IMR-90 (cell line): Measurements from ENCODE around the gene PROX2. TPM values are rescaled to one million over a fixed set of nuclear protein-coding genes. Genes with fewer than 3 reads are reported as not detected.

ENCODE experiments used
- ATAC-seq: fragments of 200-7000 bp; cut with Tn5 transposase; 2 replicates; pipeline ENCODE4 v1.9.1; 2020; ENCODE audit warnings: low read depth, mild to moderate bottlenecking, moderate library complexity
- BruUV-seq: library from RNA; stranded (reverse); fragments of 400-500 nt; replicated peaks from 2 replicates; lab custom pipeline; 2021; lab: Mats Ljungman, UMichigan
- CTCF ChIA-PET: fragments of 300-600 bp; formaldehyde crosslinking; extraction: SDS; loops from one replicate; lab custom pipeline; 2021; ENCODE audit warnings: antibody characterized with exemption; lab: Yijun Ruan, JAX
- POLR2A ChIA-PET: fragments of 300-600 bp; sonication (Branson Sonifier 250); formaldehyde crosslinking; loops from one replicate; lab custom pipeline; 2022; ENCODE audit warnings: antibody characterized with exemption; ENCODE audit not compliant: unreplicated experiment; lab: Charles Lee
- DNase-seq: peaks from one replicate; pipeline ENCODE4 v3.0.0; 2013
- H2AFZ ChIP-seq: replicated peaks from 2 replicates; pipeline ENCODE3; 2013; ENCODE audit warnings: low read length, mild to moderate bottlenecking; ENCODE audit not compliant: poor library complexity
- H2AK5ac ChIP-seq: 2 replicates; pipeline ENCODE4 v1.6.1; 2013; ENCODE audit warnings: low read depth, low read length, inconsistent platforms
- H2AK9ac ChIP-seq: replicated peaks from 2 replicates; pipeline ENCODE3; 2013; ENCODE audit warnings: mild to moderate bottlenecking, low read depth, low read length, moderate library complexity; ENCODE audit not compliant: poor library complexity
- H2BK120ac ChIP-seq: 2 replicates; pipeline ENCODE4 v1.6.1; 2013; ENCODE audit warnings: low read depth, low read length, inconsistent platforms
- H2BK15ac ChIP-seq: 3 replicates; pipeline ENCODE4 v1.6.1; 2013; ENCODE audit warnings: low read depth, low read length, inconsistent platforms
- H2BK20ac ChIP-seq: 2 replicates; pipeline ENCODE4 v1.6.1; 2013; ENCODE audit warnings: low read depth, mild to moderate bottlenecking, inconsistent platforms, low read length, moderate library complexity
- H2BK5ac ChIP-seq: 2 replicates; pipeline ENCODE4 v1.6.1; 2013; ENCODE audit warnings: mild to moderate bottlenecking, low read depth, low read length, inconsistent platforms; ENCODE audit not compliant: poor library complexity, severe bottlenecking
- H3K14ac ChIP-seq: replicated peaks from 2 replicates; pipeline ENCODE4 v1.6.1; 2013; ENCODE audit warnings: low read depth, low read length, inconsistent platforms
- H3K18ac ChIP-seq: 2 replicates; pipeline ENCODE4 v1.6.1; 2013; ENCODE audit warnings: low read depth, low read length, control low read depth
- H3K23ac ChIP-seq: 2 replicates; pipeline ENCODE4 v1.6.1; 2013; ENCODE audit warnings: low read depth, low read length, inconsistent platforms
- H3K27ac ChIP-seq: 2 replicates; pipeline ENCODE4 v1.5.1; 2013; ENCODE audit warnings: mild to moderate bottlenecking, control low read depth, low read length; ENCODE audit not compliant: insufficient read depth
- H3K27me3 ChIP-seq: 2 replicates; pipeline ENCODE4 v1.6.1; 2013; ENCODE audit warnings: low read length; ENCODE audit not compliant: control insufficient read depth, insufficient read depth
- H3K36me3 ChIP-seq: 2 replicates; pipeline ENCODE4 v1.6.1; 2013; ENCODE audit warnings: low read length, mixed read lengths; ENCODE audit not compliant: control insufficient read depth, insufficient read depth
- H3K4ac ChIP-seq: 2 replicates; pipeline ENCODE4 v1.6.1; 2013; ENCODE audit warnings: low read depth, low read length, inconsistent platforms
- H3K4me1 ChIP-seq: 2 replicates; pipeline ENCODE4 v1.6.1; 2013; ENCODE audit warnings: low read length, mixed read lengths; ENCODE audit not compliant: control insufficient read depth, insufficient read depth
- H3K4me2 ChIP-seq: 2 replicates; pipeline ENCODE4 v1.6.1; 2013; ENCODE audit warnings: low read depth, mild to moderate bottlenecking, control low read depth, low read length, moderate library complexity
- H3K4me3 ChIP-seq: 2 replicates; pipeline ENCODE4 v1.5.1; 2013; ENCODE audit warnings: low read depth, mild to moderate bottlenecking, control low read depth, low read length, moderate library complexity; ENCODE audit not compliant: insufficient read depth
- H3K56ac ChIP-seq: 2 replicates; pipeline ENCODE4 v1.6.1; 2013; ENCODE audit warnings: low read length, inconsistent platforms; ENCODE audit not compliant: insufficient read depth; ENCODE audit errors: extremely low read depth
- H3K79me1 ChIP-seq, 2 experiments: 2 replicates each; pipeline ENCODE4 v1.6.1; 2013; ENCODE audit warnings: low read length in 2 of 2, inconsistent platforms in 1 of 2, low read depth in 1 of 2
- H3K9ac ChIP-seq: 2 replicates; pipeline ENCODE4 v1.6.1; 2013; ENCODE audit warnings: low read depth, low read length, control low read depth
- H3K9me1 ChIP-seq: 2 replicates; pipeline ENCODE4 v1.6.1; 2013; ENCODE audit warnings: low read length, inconsistent platforms; ENCODE audit not compliant: insufficient read depth
- H3K9me3 ChIP-seq: 2 replicates; pipeline ENCODE4 v1.6.1; 2013; ENCODE audit warnings: low read length; ENCODE audit not compliant: control insufficient read depth, insufficient read depth
- H4K20me1 ChIP-seq: 2 replicates; pipeline ENCODE4 v1.6.1; 2013; ENCODE audit warnings: low read length, inconsistent platforms; ENCODE audit not compliant: insufficient read depth
- H4K5ac ChIP-seq: 2 replicates; pipeline ENCODE4 v1.6.1; 2013; ENCODE audit warnings: mild to moderate bottlenecking, low read depth, low read length, control low read depth
- H4K8ac ChIP-seq, 2 experiments: 2 replicates each; pipeline ENCODE4 v1.6.1; 2013; ENCODE audit warnings: low read depth in 2 of 2, low read length in 2 of 2, control low read depth in 1 of 2, inconsistent platforms in 1 of 2
- H4K91ac ChIP-seq: 2 replicates; pipeline ENCODE4 v1.6.1; 2013; ENCODE audit warnings: low read depth, low read length, inconsistent platforms; ENCODE audit not compliant: insufficient read depth
- BHLHE40 ChIP-seq: fragments of 150-350 bp; IDR thresholded peaks from 2 replicates; pipeline ENCODE4 v1.6.1; 2016; ENCODE audit warnings: mild to moderate bottlenecking, low read depth, low read length
- ELK1 ChIP-seq: fragments of 150-350 bp; IDR thresholded peaks from 2 replicates; pipeline ENCODE4 v1.6.1; 2016; ENCODE audit warnings: low read depth, mild to moderate bottlenecking, low read length, moderate library complexity, borderline replicate concordance
- FOS ChIP-seq: fragments of 150-350 bp; IDR thresholded peaks from 2 replicates; pipeline ENCODE4 v1.6.1; 2016; ENCODE audit warnings: low read depth, low read length
- MAZ ChIP-seq: IDR thresholded peaks from 2 replicates; pipeline ENCODE4 v1.6.1; 2012; ENCODE audit warnings: low read depth, mild to moderate bottlenecking, low read length, improper control_type of control experiment, moderate library complexity, borderline replicate concordance
- NFE2L2 ChIP-seq: fragments of 150-350 bp; IDR thresholded peaks from 2 replicates; pipeline ENCODE4 v1.6.1; 2016; ENCODE audit warnings: low read depth, mild to moderate bottlenecking, low read length
- RAD21 ChIP-seq: IDR thresholded peaks from 2 replicates; pipeline ENCODE4 v1.6.1; 2012; ENCODE audit warnings: low read length, improper control_type of control experiment
- RCOR1 ChIP-seq: IDR thresholded peaks from 2 replicates; pipeline ENCODE4 v1.6.1; 2012; ENCODE audit warnings: mild to moderate bottlenecking, low read length, improper control_type of control experiment; ENCODE audit not compliant: insufficient replicate concordance
- SMC3 ChIP-seq: fragments of 150-350 bp; IDR thresholded peaks from 2 replicates; pipeline ENCODE4 v1.6.1; 2016; ENCODE audit warnings: low read depth, mild to moderate bottlenecking, antibody characterized with exemption, low read length, moderate library complexity
- USF2 ChIP-seq: fragments of 150-350 bp; IDR thresholded peaks from 2 replicates; pipeline ENCODE4 v1.6.1; 2017; ENCODE audit warnings: mild to moderate bottlenecking, antibody characterized with exemption, low read length, low read depth
- WGBS, 2 experiments: methylation state at CpG; one replicate each; pipeline versions ENCODE4 v1.1.5 to v1.1.7; 2013; ENCODE audit warnings: missing lambda C conversion rate in 2 of 2; ENCODE audit not compliant: insufficient read length in 1 of 2; ENCODE audit errors: extremely low coverage in 2 of 2; 5-methylcytosine and 5-hydroxymethylcytosine counted together
- dilution Hi-C: fragments of 300-500 bp; cut with HindIII; formaldehyde crosslinking; loops from one replicate; pipeline ENCODE4 v1.14.3; 2018; ENCODE audit warnings: low sequenced_read_pairs; ENCODE audit not compliant: unreplicated experiment
- in situ Hi-C: fragments of 300-500 bp; cut with MboI; formaldehyde crosslinking; loops from 3 replicates; pipeline ENCODE4 v1.14.3; 2019; ENCODE audit warnings: low sequenced_read_pairs, inconsistent platforms, mixed read lengths
- intact Hi-C: fragments of 100-400 bp; cut with micrococcal nuclease; formaldehyde crosslinking; loops from 2 replicates; pipeline ENCODE4 v1.10.0; 2022
- polyA plus RNA-seq, 3 experiments: library from polyadenylated mRNA; depleted of rRNA; stranded (reverse); fragments of >200 nt; gene quantifications; 2 replicates each; pipeline ENCODE4 v1.2.3, GENCODE V29; 2012; ENCODE audit warnings: low replicate concordance in 1 of 3
- total RNA-seq: library from RNA; depleted of rRNA; stranded (reverse); fragments of >200 nt; gene quantifications from 2 replicates; pipeline ENCODE4 v1.2.3, GENCODE V29; 2012

The PROX2 gene
- total and polyA plus RNA-seq, 2 of the 4 experiments (the other 2 are of a cell fraction) = not detected

GRCh38 chr14:74846968-74847665 is 28.8 kb downstream of the PROX2 start:
- TF ChIP-seq BHLHE40 (no peak), RCOR1 (no peak), SMC3 (no peak), USF2 (no peak), ELK1 (no peak), FOS (peak; percentile 58; the same call in 1 of the 2 replicates), MAZ (no peak), NFE2L2 (no peak), RAD21 (no peak)
- intact Hi-C loops = no loop called here
- Histone ChIP-seq H2AFZ (no peak overlapping the region), H2BK120ac (no peak overlapping the region), H3K9me1 (0 out of 2 replicates have a peak, but pooled peaks cover 4% of the 10 kb centered on the region), H2AK5ac (no peak overlapping the region), H3K79me1 (no peaks in the 10 kb centered on the region), H2BK5ac (peak overlapping the region; percentile 80), H4K91ac (no peak overlapping the region), H2AK9ac (no peak overlapping the region), H3K4ac (no peak overlapping the region), H3K27me3 (no peaks in the 10 kb centered on the region), H3K23ac (no peak overlapping the region), H4K8ac (no peak overlapping the region), H4K20me1 (no peaks in the 10 kb centered on the region), H3K4me3 (no peak overlapping the region), H3K9me3 (no peaks in the 10 kb centered on the region), H3K4me1 (peaks cover 12% of the 10 kb centered on the region), H3K4me2 (no peak overlapping the region), H3K56ac (no peak overlapping the region), H4K5ac (no peak overlapping the region), H3K14ac (no peak overlapping the region), H3K27ac (peak overlapping the region; percentile 30; the same call in 1 of the 2 replicates), H3K9ac (no peak overlapping the region), H3K18ac (peak overlapping the region; percentile 50), H2BK15ac (no peak overlapping the region), H2BK20ac (no peak overlapping the region; the same call in 1 of the 2 replicates), H3K36me3 (no peaks in the 10 kb centered on the region)
- ChIA-PET POLR2A (no interaction called here), CTCF (interaction anchor here (1.1 to 1.6 kb wide), 2 partner anchors 13 to 14 kb away, joined by 3 to 7 read pairs; no protein-coding TSS in a partner anchor)
- no TSS peak for BruUV-seq
- no CpG with 5 or more reads among the region's 1 CpG for WGBS, 2 experiments
- ATAC-seq = peak; percentile 67
- in situ Hi-C loops = no loop called here
- DNase-seq = peak; percentile 80
- dilution Hi-C loops = no loop called here
